ENCODE measurements around the gene EDDM3A. TPM values are rescaled to one million over a fixed set of nuclear protein-coding genes. Genes with fewer than 3 reads are reported as not detected.
"Not testable (repeated sequence)": the region's sequence is repeated elsewhere in the genome, so short reads cannot be mapped to it uniquely, and the experiment has no call there.

EDDM3A gene
- total and polyA plus RNA-seq, 12 donors = not detected

GRCh38 chr14:20719777-20720176 lies 25.9 kb upstream of the EDDM3A start:
- intact Hi-C loops (cut with DNase I) = no loop called here
- DNase-seq = no peak
- 73 to 82% (median 79%) methylated on average over 4 of the region's 4 CpGs for WGBS, 4 donors

GRCh38 chr14:20720741-20721140 lies 24.9 kb upstream of the EDDM3A start:
- H3K27ac ChIP-seq = no peak overlapping the region
- H3K4me3 ChIP-seq = no peak overlapping the region
- 57 to 71% (median 63%) methylated on average over 6 of the region's 6 CpGs for WGBS, 4 donors
- H3K9me3 ChIP-seq (replicated peaks in 1 of 3) = no peaks in the 10 kb centered on the region
- H3K27me3 ChIP-seq = peaks cover 7% of the 10 kb centered on the region
- intact Hi-C loops (cut with DNase I) = no loop called here
- H3K36me3 ChIP-seq (replicated peaks in 1 of 2) = no peaks in the 10 kb centered on the region
- TF ChIP-seq POLR2A (IDR thresholded peaks at IDR 0.05) (no peak), CTCF (IDR thresholded peaks at IDR 0.05) (no peak)
- no peaks in the 10 kb centered on the region for H3K4me1 ChIP-seq (replicated peaks in 1 of 2)
- peak in 1 of 7 donors; percentile 5 for DNase-seq

More at GRCh38 chr14:20719777-20720176, 25.9 kb upstream of the EDDM3A start:
- Histone ChIP-seq H3K4me3 (no peak overlapping the region), H3K27me3 (peaks cover under 1% of the 10 kb centered on the region), H3K9me3 (replicated peaks in 1 of 3) (no peaks in the 10 kb centered on the region), H3K36me3 (replicated peaks in 1 of 2) (no peaks in the 10 kb centered on the region), H3K4me1 (replicated peaks in 1 of 2) (no peaks in the 10 kb centered on the region), H3K27ac (no peak overlapping the region)
- TF ChIP-seq POLR2A (IDR thresholded peaks at IDR 0.05) (no peak), CTCF (IDR thresholded peaks at IDR 0.05) (no peak)

- no peaks in the 10 kb centered on the region for H3K4me1 ChIP-seq (replicated peaks in 1 of 2)
- H3K36me3 ChIP-seq (replicated peaks in 1 of 2) = no peaks in the 10 kb centered on the region
- TF ChIP-seq CTCF (IDR thresholded peaks at IDR 0.05) = no peak
- TF ChIP-seq POLR2A (IDR thresholded peaks at IDR 0.05) = no peak
- no peak overlapping the region for H3K27ac ChIP-seq
- WGBS, 4 donors = 78 to 92% (median 85%) methylated on average over 9 to 12 of the region's 12 CpGs
- H3K9me3 ChIP-seq (replicated peaks in 1 of 3) = no peaks in the 10 kb centered on the region
- intact Hi-C loops (cut with DNase I) = no loop called here
- no peak for DNase-seq
- peaks cover 7% of the 10 kb centered on the region for H3K27me3 ChIP-seq
- no peak overlapping the region for H3K4me3 ChIP-seq
Observed at GRCh38 chr14:20722016-20722415, 23.7 kb upstream of the EDDM3A start.

GRCh38 chr14:20723488-20723887 lies 22.2 kb upstream of the EDDM3A start:
- no peaks in the 10 kb centered on the region for H3K9me3 ChIP-seq (replicated peaks in 1 of 3)
- TF ChIP-seq CTCF (IDR thresholded peaks at IDR 0.05) (no peak), POLR2A (IDR thresholded peaks at IDR 0.05) (no peak)
- no peaks in the 10 kb centered on the region for H3K36me3 ChIP-seq (replicated peaks in 1 of 2)
- no peak for DNase-seq
- H3K4me3 ChIP-seq = no peak overlapping the region
- H3K27ac ChIP-seq = no peak overlapping the region
- peaks cover 7% of the 10 kb centered on the region for H3K27me3 ChIP-seq
- 7 to 56% (median 24%) methylated on average over 9 to 28 of the region's 28 CpGs for WGBS, 4 donors
- no peaks in the 10 kb centered on the region for H3K4me1 ChIP-seq (replicated peaks in 1 of 2)
- intact Hi-C loops (cut with DNase I) = no loop called here

GRCh38 chr14:20726121-20726520 lies 19.6 kb upstream of the EDDM3A start:
- H3K4me3 ChIP-seq; H3K36me3 ChIP-seq (replicated peaks in 1 of 2); intact Hi-C loops (cut with DNase I); H3K9me3 ChIP-seq (replicated peaks in 1 of 3); H3K4me1 ChIP-seq (replicated peaks in 1 of 2); H3K27me3 ChIP-seq; DNase-seq: not testable (repeated sequence)
- H3K27ac ChIP-seq = peak overlapping the region in 3 of 5 donors; percentile 16 to 34 (median 17)
- 72 to 86% (median 82%) methylated on average over 3 of the region's 3 CpGs for WGBS, 4 donors
